Endothelial cell of umbilical vein (primary cell): ENCODE data around the gene MRNIP.

Experiments used
- CTCF ChIP-seq, 2 donors: IDR thresholded peaks; 1 replicate in 1 of 2; 2 replicates in 1 of 2; pipeline ENCODE4 v1.5.1; 2011; ENCODE audit warnings: low read length in 2 of 2, mild to moderate bottlenecking in 2 of 2, moderate library complexity in 2 of 2, control low read depth in 1 of 2, inconsistent platforms in 1 of 2, low read depth in 1 of 2; ENCODE audit not compliant: insufficient read depth in 1 of 2; ENCODE audit errors: extremely low read depth in 1 of 2
- POLR2A ChIP-seq: IDR thresholded peaks from 2 replicates; pipeline ENCODE4 v1.6.1; 2012; ENCODE audit warnings: low read depth, mild to moderate bottlenecking, control low read depth, low read length

- TF ChIP-seq POLR2A, result no peak
- TF ChIP-seq CTCF (IDR thresholded peaks at IDR 0.05; ENCODE audit: extremely low read depth in 1 of 2, insufficient read depth in 1 of 2, low read depth in 1 of 2, low read length in 2 of 2), result no peak
Measured at GRCh38 chr5:179793468-179794139, 65.0 kb downstream of the MRNIP start, which contains the start of gene LTC4S.
